Prostate gland (tissue), 2 donors: Measurements from ENCODE around the gene ASB18.

Experiments
- CTCF ChIP-seq, 4 experiments: fragments of 200-600 bp in 2 of 4; fragments of 450-650 bp in 2 of 4; sonication (generic) in 2 of 4; IDR thresholded peaks; 1 replicate in 3 of 4; 2 replicates in 1 of 4; pipeline ENCODE4 v1.5.1; 2016 to 2019; ENCODE audit warnings: antibody characterized with exemption in 4 of 4, mild to moderate bottlenecking in 2 of 4, moderate library complexity in 2 of 4
- POLR2A ChIP-seq: fragments of 450-650 bp; IDR thresholded peaks from one replicate; pipeline ENCODE4 v1.6.1; 2016; ENCODE audit warnings: antibody characterized with exemption, mild to moderate bottlenecking
- POLR2AphosphoS5 ChIP-seq: sonication (generic); formaldehyde crosslinking; IDR thresholded peaks from one replicate; pipeline ENCODE4 v1.6.1; 2017; ENCODE audit warnings: antibody characterized with exemption

- TF ChIP-seq CTCF (IDR thresholded peaks at IDR 0.05): no peak
- TF ChIP-seq POLR2A: no peak
- no peak for TF ChIP-seq POLR2AphosphoS5
Measured at GRCh38 chr2:236194786-236195185, 69.4 kb downstream of the ASB18 start.
